ENCODE measurements around the gene ISOC2.

The ISOC2 gene

DNA sequence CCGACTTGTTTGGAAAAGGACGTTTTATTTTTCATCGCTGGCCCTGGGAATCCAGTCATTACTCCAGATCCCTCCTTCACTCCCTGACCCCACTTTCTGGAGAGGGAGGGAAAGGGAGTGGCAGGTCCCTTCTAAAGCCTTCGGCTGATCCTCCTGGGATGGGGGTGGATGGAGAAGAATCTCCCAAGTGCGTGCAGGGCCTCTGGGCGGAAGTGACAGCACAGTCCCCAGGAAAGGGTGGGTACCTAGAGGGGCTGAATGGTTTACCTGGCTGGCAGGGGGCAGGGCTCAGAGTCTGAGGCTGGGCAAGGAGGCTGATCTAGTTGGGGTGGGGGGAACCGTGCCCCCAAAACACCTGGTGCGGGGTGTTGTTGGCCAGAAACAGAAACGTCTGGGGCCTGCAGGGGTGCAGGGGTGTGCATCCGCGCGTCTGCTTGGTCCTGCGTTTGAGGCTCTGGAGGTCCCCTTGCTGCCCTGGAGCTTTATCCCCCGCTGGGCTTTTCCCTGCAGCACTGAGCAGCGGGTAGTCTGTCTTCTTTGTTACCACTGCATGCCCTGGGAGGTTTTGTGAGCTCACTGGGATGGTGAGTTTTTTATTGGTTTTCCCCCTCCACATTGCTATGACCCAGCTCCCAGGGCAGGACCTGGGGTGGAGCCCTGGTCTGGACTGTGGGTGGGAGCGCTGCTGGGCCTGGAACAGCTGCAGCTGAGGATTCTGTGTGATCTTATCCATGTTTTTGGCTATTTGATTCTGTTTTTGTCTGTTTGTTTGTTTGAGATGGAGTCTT is 12.0 kb upstream of the ISOC2 start:
- no peak overlapping the region for H2AFZ ChIP-seq (ENCODE audit: low read depth, low read length, severe bottlenecking)
- TF ChIP-seq EZH2phosphoT487 (conservative IDR thresholded peaks at IDR 0.05; ENCODE audit: low read length), result no peak
- TF ChIP-seq, protein P1, sequence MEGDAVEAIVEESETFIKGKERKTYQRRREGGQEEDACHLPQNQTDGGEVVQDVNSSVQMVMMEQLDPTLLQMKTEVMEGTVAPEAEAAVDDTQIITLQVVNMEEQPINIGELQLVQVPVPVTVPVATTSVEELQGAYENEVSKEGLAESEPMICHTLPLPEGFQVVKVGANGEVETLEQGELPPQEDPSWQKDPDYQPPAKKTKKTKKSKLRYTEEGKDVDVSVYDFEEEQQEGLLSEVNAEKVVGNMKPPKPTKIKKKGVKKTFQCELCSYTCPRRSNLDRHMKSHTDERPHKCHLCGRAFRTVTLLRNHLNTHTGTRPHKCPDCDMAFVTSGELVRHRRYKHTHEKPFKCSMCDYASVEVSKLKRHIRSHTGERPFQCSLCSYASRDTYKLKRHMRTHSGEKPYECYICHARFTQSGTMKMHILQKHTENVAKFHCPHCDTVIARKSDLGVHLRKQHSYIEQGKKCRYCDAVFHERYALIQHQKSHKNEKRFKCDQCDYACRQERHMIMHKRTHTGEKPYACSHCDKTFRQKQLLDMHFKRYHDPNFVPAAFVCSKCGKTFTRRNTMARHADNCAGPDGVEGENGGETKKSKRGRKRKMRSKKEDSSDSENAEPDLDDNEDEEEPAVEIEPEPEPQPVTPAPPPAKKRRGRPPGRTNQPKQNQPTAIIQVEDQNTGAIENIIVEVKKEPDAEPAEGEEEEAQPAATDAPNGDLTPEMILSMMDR (IDR thresholded peaks at IDR 0.05; ENCODE audit: insufficient read depth, low read length, poor library complexity, severe bottlenecking), result no peak
- H3K9me2 ChIP-seq (replicated peaks; ENCODE audit: insufficient read depth, low read length), result no peaks in the 10 kb centered on the region
- no peak overlapping the region for H3K4me2 ChIP-seq (ENCODE audit: low read depth, low read length, poor library complexity, severe bottlenecking)
- H3K27me3 ChIP-seq (ENCODE audit: low read length), result no peaks in the 10 kb centered on the region
- no peak overlapping the region for H3K9ac ChIP-seq (ENCODE audit: low read length)
- H3K27ac ChIP-seq (ENCODE audit: low read depth, low read length), result no peak overlapping the region
- peaks cover 6% of the 10 kb centered on the region; the same call in 1 of the 2 replicates for H3K79me2 ChIP-seq (ENCODE audit: insufficient read depth, low read length)
- H3K9me3 ChIP-seq (ENCODE audit: insufficient read depth, low read length), result no peaks in the 10 kb centered on the region
- H3K4me3 ChIP-seq (ENCODE audit: insufficient read depth, low read length, poor library complexity, severe bottlenecking), result no peak overlapping the region
- H3F3A ChIP-seq (ENCODE audit: insufficient read depth), result no peaks in the 10 kb centered on the region
- H4K20me1 ChIP-seq (ENCODE audit: low read depth, low read length), result no peaks in the 10 kb centered on the region
- no peaks in the 10 kb centered on the region for H3K36me3 ChIP-seq (ENCODE audit: low read length)

DNA sequence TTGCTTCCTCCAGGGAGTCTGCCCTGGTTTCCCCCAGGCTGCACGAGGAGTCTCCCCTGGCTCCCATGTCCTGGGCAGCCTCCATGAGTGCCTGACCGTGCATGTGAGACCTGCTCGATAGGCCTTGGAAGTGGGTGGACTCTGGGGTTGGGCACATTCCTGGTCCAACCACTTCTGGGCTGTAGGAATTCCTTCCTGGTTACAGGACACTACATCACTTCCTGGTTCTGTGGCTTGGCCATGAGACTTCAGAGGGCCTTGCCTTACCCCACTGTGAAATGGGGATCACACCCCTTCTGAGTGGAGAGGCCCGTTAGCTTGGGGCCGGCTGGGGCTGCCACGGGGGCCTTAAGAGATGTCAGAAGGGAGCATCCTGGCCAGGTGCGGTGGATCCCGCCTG is 11.0 kb upstream of the ISOC2 start:
- no peak overlapping the region for H3K9ac ChIP-seq (ENCODE audit: low read length)

DNA sequence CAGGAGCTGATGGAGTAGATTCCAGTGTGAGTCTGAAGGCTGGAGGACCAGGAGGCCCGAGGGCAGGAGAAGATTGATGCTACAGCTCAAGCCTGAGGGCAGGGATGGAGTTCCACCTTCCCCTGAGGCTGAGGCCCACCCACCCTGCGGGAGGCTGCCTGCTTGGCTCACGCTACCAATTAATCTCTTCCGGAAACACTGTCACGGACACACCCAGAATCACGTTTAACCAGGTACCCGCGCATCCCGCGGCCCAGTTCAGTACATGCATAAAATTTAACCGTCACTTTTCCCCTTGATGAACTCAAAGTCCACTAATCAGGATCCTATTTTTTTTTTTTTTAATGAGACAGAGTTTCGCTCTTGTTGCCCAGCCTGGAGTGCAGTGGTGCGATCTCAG is 9.8 kb upstream of the ISOC2 start:
- H3K9me3 ChIP-seq (ENCODE audit: insufficient read depth, low read length), result no peaks in the 10 kb centered on the region
- H4K20me1 ChIP-seq (ENCODE audit: low read depth, low read length), result no peaks in the 10 kb centered on the region
- H3K4me3 ChIP-seq (ENCODE audit: insufficient read depth, low read length, poor library complexity, severe bottlenecking), result no peak overlapping the region
- H2AFZ ChIP-seq (ENCODE audit: low read depth, low read length, severe bottlenecking), result no peak overlapping the region
- no peak overlapping the region for H3K27ac ChIP-seq (ENCODE audit: low read depth, low read length)
- H3K79me2 ChIP-seq (ENCODE audit: insufficient read depth, low read length), result no peaks in the 10 kb centered on the region
- no peak overlapping the region for H3K4me2 ChIP-seq (ENCODE audit: low read depth, low read length, poor library complexity, severe bottlenecking)
- H3F3A ChIP-seq (ENCODE audit: insufficient read depth), result no peaks in the 10 kb centered on the region
- TF ChIP-seq EZH2phosphoT487 (conservative IDR thresholded peaks at IDR 0.05; ENCODE audit: low read length), result no peak
- TF ChIP-seq, protein P1 (IDR thresholded peaks at IDR 0.05; ENCODE audit: insufficient read depth, low read length, poor library complexity, severe bottlenecking), result no peak
- H3K27me3 ChIP-seq (ENCODE audit: low read length), result no peaks in the 10 kb centered on the region
- H3K36me3 ChIP-seq (ENCODE audit: low read length), result no peaks in the 10 kb centered on the region
- no peaks in the 10 kb centered on the region for H3K9me2 ChIP-seq (replicated peaks; ENCODE audit: insufficient read depth, low read length)
- no peak overlapping the region for H3K9ac ChIP-seq (ENCODE audit: low read length)

More for the DNA sequence above, 11.0 kb upstream of the ISOC2 start:
- no peaks in the 10 kb centered on the region for H3K9me3 ChIP-seq (ENCODE audit: insufficient read depth, low read length)
- no peaks in the 10 kb centered on the region for H3K36me3 ChIP-seq (ENCODE audit: low read length)
- H3K9me2 ChIP-seq (replicated peaks; ENCODE audit: insufficient read depth, low read length), result no peaks in the 10 kb centered on the region
- H3F3A ChIP-seq (ENCODE audit: insufficient read depth), result no peaks in the 10 kb centered on the region
- TF ChIP-seq, protein P1 (IDR thresholded peaks at IDR 0.05; ENCODE audit: insufficient read depth, low read length, poor library complexity, severe bottlenecking), result no peak
- no peak for TF ChIP-seq EZH2phosphoT487 (conservative IDR thresholded peaks at IDR 0.05; ENCODE audit: low read length)
- H3K79me2 ChIP-seq (ENCODE audit: insufficient read depth, low read length), result no peaks in the 10 kb centered on the region
- no peak overlapping the region for H3K4me3 ChIP-seq (ENCODE audit: insufficient read depth, low read length, poor library complexity, severe bottlenecking)
- H4K20me1 ChIP-seq (ENCODE audit: low read depth, low read length), result no peaks in the 10 kb centered on the region
- H2AFZ ChIP-seq (ENCODE audit: low read depth, low read length, severe bottlenecking), result no peak overlapping the region
- no peak overlapping the region for H3K27ac ChIP-seq (ENCODE audit: low read depth, low read length)
- H3K27me3 ChIP-seq (ENCODE audit: low read length), result no peaks in the 10 kb centered on the region
- no peak overlapping the region for H3K4me2 ChIP-seq (ENCODE audit: low read depth, low read length, poor library complexity, severe bottlenecking)

Data from SU-DHL-6 (cell line).